Hematopoietic multipotent progenitor cell (in vitro differentiated cells): Measurements from ENCODE around the gene POU3F3. TPM values are rescaled to one million over a fixed set of nuclear protein-coding genes. Genes with fewer than 3 reads are reported as not detected.

Experiments used
- DNase-seq, 3 donors: peaks; one replicate each; pipeline ENCODE4 v3.0.0-alpha.2; 2011 to 2015; ENCODE audit warnings: low read depth in 2 of 3, low spot score in 2 of 3
- total RNA-seq: library from RNA; depleted of rRNA; stranded (reverse); fragments of >200 nt; gene quantifications from one replicate; pipeline ENCODE4 v1.2.3, GENCODE V29; 2012

The POU3F3 gene
- total RNA-seq, 1 donor, result not detected

DNA sequence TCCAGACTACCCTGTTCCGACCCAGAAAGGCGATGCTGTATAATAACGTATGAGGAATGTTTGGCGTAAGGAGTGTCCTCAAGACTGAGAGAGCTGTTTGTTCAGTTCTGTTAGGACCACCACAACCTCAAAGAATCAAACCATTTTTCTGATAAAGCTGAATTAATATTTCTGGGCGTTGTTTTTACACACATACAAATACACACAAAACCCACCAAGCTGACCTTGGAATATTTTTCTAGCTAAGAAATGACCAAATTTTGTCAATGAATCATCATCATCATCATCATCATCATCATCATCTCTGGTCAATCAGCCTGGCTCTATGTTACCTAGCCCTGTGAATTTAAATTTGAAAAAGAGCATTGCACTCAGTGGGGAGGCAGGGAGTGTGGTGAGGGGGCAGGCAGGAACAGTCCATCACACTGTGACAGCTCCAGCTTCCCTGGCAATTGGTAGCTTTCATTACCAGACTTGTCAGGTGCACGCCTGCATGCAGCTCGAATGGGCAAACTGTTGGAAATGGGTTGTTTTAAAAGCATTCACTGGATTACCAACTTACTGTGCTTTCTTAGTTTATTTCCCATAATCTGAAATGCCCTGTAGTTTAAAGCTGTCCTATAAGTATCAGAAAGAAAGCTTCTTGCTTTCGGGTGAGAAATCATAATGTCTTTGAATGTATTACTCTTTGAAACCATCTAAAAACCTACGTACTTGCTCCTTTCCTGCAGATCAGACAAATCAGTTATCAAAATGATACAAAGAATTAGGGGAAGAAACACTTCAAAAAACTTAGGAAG, 6.9 kb upstream of the POU3F3 start:
- DNase-seq, result no peak

DNA sequence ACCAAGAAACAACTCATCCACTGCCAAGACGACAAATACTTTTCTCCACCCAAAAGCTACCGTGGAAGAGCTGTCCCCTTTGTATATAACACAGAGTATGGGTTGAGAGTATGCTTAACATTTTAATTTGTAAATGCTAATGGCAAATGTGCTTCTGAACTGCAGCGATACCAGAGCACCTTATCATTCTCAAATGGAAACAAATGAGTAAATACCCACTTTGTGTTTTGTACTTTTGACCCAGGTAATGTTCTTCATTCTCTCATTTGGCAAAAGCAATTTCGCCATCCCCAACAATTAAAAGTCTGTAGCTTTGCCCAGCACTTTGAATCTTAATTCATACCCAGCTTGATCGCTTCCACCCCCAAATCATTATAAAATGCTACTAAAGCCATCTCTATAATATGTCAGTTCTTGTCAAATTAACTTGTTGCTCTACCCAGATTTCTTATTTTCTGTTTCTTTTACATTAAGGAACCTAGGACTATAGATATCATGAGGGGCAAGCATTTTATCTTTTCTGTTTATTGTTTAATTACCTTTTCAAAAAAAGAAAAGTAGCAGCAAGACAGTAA, 6.2 kb upstream of the POU3F3 start:
- DNase-seq, result peak in 1 of 3 donors; percentile 12

DNA sequence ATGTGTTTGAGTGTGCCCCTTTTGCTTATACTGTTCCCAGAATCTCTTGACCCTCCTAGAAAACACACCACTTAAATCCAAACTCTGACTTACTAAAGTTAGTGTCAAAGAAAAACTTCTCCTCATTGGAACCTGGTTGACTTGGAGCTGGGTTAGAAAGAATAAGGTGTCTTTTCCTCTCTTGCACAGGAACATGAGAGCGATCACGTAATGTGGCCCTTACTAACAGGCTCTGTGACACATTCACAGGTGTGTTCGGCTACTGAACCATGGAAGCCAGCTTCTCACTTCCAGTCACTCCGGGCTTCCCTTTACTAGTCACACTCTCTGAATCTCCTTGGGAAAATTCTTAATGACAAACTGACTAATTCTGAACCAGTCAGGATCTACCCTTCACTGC, 5.4 kb upstream of the POU3F3 start:
- no peak for DNase-seq

DNA sequence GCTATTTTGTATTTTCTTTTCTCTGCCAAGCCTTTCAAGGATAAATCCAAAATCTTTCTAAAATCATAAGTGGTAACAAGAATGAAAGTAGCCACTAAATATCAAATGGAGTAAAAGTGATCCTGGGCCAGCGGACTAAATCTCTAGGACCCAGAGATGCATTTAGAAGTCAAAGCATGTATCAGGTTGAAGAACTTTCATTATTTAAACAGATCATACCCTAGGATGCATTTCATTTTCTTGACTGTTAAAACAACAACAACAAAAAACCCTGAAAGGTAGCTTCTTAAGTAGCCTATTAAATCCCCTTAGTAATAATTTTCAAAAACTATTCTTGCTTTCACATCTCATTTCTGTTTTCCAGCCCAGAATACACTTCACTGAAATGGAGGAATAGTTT, 4.8 kb upstream of the POU3F3 start:
- peak in 1 of 3 donors; percentile 17 for DNase-seq

DNA sequence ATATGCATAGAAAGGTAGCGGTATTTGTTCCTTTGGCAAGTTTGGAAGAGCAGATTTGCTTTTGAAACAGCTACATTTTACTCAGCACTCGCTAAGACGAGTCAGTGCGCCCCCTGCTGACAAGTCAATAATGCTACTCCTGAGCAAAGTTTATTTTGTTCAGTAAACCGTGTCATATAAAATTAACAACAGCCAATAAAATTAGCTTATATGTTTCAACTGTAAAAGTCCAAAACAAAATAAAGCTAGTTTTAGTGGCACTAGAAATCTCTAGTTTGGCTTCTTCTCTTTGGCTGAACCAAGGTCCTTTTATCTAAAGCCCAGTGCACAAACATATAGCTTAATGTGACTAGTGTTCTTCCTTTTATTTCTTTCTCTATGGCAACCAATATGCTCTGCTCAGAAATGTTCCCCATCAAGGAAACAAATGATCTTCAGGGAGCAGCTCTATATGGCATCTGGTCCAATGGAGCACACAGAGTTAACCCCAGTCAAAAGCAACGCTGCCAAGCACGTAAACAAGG, 4.2 kb upstream of the POU3F3 start:
- peak in 2 of 3 donors; percentile 79 to 87 for DNase-seq

DNA sequence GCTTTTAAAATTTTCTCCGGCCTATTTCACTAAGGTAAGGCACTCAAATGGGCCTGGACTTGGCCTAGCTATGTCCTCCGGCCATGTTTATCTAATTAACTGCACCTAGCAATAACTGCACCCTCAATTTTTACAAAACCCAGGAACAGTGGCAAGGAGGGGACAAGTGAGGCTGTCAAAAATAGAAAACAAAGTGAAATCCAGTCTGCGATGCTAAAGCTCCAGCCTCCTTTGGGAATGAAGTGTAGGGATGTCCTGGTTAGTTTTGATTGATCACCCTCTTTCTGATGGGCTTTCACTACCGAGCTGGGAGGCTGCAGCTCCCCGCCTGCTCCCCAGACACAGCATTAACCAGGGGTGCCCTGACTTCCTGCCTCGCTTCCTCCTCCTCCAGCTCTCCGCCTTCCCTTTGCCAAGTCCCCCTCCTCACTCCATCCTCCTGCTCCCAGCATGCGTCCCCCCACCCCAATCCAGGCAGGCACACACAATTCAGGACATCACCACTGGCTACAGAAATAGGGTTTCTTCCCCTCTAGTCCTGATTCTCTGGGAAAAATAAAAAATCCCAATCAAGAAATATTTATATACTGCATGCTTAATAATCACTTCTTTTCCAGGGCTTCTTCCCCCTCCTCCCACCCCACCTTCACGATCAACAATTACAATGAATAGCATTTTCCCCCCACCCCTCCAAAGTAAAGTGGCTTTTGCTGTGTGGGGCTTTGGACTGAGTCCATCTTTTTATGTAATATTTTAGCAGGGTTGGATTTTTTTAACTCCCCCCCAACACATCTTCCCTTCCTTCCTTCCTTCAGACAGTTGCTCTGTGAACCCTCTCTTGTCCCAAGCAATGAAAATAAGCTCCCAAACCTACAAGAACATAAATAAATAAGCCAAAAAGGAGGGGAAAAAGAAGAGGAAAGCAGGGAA, 3.3 kb upstream of the POU3F3 start:
- peak in 1 of 3 donors; percentile 13 for DNase-seq

DNA sequence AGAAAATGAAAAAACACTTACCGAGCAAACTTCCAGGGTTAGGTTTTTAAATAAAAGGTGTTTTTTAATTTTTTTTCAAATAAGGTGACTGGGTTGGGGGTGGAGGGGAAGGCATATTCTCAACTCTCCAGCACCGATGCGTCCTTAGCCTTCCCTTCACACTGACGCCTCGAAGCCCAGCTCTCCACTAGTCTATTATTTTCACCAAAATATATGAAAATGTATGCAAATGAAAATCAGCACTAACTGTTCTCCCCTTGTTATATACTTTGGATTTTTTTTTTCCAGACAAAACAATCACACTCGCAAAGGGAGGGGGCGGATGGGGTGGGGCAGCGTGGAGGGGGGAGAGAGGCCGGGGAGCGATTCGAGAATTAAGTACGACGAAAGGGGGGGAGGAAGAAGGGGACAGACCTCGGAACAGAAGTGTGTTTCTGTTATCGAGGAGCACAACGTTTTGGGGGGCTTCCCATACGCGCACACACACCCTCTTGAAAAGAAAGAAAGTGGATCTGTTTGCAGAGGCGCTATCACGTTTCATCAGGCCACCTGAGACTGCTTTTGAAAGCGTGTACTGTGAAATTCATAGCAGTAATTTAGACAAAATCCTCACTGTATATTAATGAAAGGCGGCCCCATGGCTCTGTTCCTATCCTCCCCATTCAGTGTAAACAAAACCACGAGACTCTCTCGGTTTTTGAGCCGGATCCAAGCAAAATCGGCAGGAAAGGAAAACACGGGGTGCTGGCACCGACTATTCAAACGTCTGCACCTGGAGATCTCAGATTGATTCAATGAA, 2.4 kb upstream of the POU3F3 start:
- DNase-seq, result peak in 1 of 3 donors; percentile 39

DNA sequence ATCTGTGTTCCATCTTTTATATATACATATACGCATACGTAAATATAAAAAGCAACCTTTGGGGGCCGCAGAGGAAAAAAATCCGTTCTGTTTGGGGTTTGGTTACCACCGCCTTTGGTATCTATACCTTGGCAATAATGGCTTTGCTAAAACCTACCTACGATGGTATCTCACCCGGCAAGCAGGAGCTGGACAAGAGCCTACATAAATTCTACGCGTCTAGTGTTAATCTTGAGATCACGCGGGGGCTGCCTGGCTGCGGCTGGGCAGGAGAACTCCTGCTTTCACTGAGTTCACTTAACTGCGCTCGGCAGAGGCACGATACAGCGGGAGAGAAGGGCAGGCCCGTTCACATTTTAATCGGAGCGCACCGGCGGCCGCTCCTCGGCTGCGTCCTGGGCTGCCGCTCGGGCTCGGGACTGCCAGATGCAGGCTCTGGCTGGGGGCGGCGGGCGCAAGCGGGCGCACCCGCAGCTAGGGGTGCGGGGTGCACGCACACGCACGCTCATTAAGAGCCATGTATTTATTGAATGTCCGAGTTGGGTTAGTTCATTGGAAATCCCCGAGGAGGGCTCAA, 1.7 kb upstream of the POU3F3 start:
- DNase-seq, result peak in 1 of 3 donors; percentile 48

DNA sequence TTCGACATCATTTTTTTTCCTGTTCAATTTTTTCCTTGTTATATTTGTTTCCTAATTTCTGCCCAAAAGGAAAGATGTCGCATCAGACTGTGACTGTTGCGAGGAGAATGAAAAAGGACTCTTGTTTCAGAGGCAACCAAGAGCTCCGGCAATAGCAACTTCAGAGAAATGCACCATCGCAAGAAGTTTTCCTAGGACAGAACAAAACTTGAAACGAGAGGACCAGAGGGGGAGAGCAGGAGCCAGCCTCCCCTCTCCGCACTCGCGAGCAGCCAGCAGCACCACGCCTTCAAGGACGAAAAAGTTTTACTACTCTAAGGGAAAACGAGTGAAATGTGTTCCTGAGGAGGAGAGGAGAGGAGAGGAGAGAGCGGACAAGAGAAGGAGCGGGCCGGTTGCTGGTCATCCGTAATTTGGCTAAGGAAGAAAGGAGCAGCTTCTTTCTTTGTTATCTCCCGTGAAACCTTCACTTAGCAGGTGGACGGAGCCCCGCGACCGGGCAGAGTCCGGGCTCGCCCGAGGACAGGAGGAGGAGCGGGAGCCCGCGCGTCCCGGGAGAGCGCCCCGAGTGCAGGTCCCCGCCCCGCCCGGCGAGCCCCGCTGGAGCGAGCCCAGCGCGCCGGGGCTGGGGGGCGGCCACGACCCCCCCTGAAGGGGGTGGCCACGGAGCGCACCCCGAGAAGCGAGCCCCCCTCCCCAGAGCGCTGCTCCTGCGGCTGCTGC, 744 bp downstream of the POU3F3 start:
- no peak for DNase-seq

DNA sequence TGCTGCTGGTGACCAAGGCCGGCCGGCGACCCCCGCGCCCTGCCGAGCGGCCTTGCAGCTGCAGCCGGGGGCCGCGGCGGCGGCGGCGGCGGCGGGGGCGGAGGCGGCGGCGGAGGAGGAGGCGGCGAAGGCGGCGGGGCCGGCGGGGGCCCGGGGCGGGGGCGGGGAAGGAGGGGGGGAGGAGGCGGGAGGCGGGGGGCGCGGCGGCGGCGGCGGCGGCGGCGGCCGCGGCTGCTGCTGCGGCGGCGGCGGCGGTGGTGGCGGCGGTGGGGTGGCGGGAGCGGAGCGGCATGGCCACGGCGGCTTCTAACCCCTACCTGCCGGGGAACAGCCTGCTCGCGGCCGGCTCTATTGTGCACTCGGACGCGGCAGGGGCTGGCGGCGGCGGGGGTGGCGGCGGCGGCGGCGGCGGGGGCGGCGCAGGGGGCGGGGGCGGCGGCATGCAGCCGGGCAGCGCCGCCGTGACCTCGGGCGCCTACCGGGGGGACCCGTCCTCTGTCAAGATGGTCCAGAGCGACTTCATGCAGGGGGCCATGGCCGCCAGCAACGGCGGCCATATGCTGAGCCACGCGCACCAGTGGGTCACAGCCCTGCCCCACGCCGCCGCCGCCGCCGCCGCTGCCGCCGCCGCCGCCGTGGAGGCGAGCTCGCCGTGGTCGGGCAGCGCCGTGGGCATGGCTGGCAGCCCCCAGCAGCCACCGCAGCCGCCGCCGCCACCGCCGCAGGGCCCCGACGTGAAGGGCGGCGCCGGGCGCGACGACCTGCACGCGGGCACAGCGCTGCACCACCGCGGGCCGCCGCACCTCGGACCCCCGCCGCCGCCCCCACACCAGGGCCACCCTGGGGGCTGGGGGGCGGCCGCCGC, 1.5 kb downstream of the POU3F3 start:
- no peak for DNase-seq

DNA sequence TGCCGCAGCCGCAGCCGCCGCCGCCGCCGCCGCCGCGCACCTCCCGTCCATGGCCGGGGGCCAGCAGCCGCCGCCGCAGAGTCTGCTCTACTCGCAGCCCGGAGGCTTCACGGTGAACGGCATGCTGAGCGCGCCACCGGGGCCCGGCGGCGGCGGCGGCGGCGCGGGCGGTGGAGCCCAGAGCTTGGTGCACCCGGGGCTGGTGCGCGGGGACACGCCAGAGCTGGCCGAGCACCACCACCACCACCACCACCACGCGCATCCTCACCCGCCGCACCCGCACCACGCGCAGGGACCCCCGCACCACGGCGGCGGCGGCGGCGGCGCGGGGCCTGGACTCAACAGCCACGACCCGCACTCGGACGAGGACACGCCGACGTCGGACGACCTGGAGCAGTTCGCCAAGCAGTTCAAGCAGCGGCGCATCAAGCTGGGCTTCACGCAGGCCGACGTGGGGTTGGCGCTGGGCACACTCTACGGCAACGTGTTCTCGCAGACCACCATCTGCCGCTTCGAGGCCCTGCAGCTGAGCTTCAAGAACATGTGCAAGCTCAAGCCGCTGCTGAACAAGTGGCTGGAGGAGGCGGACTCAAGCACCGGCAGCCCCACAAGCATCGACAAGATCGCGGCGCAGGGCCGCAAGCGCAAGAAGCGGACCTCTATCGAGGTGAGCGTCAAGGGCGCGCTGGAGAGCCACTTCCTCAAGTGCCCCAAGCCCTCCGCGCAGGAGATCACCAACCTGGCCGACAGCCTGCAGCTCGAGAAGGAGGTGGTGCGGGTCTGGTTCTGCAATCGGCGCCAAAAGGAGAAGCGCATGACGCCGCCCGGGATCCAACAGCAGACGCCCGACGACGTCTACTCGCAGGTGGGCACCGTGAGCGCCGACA, 2.4 kb downstream of the POU3F3 start:
- peak in 1 of 3 donors; percentile 60 for DNase-seq

DNA sequence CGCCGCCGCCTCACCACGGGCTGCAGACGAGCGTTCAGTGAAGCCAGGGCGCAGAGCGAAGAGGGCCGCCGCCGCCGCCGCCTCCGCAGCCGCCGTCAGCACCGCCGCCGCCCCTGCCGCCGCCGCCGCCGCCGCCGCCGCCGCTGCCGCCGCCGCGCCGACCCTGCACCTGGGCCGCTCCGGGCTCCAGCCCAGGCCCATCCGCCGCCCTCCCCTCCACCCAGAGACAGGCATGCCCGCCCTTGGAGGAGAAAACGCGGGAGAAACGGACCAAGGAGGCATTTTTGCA, 3.0 kb downstream of the POU3F3 start:
- DNase-seq, result no peak

DNA sequence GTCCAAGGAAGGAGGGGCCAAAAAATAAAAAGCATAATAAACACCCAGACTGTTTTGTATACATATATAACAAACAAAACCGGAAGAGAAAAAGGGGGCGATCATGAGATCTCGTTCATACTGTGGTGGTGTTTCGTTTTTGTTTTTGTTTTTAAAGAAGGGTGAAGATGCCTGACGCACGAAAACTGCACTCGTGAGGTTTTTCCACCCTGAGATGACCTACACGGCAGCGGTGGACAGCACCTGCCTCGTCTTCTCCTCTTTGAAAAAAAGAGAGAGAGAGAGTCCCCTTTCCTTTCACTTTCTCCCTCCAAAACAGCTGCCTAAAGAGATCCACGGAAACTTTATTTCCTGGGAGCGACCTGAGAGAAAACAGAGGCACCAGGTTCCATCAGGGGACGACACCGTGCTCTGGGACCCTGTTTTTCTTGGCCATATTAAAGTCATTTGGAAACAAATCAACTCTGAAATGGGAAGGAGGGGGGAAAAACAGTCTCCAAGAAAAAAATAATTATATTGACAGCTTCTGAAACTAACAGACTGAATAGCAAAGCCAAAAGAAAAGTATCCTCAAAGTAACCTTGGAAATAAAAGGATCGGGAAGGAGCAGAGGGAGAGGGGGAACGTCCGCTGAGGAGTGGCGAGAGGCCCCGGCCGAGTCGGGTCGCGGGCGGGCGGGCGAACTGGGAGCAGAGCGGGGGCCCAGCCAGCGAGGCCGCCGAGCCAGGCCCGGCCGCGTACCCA, 3.5 kb downstream of the POU3F3 start:
- peak in 1 of 3 donors; percentile 37 for DNase-seq

DNA sequence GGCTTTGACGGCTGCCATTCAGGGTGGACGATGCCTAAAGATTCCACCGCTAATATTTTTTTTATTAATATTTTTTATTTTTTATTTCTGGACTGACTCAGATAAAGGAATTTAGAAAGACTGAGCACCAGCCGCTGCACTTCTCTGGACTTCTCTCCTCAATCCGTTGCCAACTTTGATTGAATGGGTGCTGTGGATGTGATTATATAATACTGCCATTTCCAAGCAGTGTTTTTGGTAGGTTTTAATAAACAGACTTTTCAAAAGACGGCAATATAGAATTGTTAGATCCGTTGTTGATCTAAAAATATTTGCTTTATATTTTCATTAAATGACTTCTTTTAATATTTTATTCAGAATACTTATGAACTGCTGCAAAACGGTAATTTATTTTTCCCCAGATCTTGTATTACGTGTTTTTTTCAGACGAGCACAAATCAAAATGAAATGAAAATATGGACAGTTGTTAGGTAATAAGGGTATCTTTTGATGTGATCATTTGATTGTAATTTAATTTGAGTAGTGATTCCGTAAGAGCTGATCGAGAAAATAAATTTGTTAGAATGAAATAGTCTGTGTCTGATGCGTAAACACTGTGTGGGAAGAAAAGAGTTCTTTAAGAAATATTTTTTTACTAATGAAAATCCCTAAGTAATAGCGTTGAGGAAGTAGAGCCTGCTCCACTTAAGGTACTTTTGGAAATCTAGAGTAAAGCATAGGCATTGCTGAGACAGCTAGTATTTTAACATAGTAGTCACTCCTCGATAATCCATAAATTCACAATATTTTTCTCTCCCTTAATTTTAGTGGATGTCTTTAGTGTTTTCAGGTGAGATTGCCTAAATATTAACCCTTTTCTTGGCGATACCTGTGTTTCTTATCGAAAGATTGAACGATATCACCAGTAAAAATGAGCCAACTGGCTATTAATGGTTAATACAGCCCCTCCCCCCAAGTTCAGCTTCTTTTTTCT, 4.4 kb downstream of the POU3F3 start:
- DNase-seq, result peak in 1 of 3 donors; percentile 55

DNA sequence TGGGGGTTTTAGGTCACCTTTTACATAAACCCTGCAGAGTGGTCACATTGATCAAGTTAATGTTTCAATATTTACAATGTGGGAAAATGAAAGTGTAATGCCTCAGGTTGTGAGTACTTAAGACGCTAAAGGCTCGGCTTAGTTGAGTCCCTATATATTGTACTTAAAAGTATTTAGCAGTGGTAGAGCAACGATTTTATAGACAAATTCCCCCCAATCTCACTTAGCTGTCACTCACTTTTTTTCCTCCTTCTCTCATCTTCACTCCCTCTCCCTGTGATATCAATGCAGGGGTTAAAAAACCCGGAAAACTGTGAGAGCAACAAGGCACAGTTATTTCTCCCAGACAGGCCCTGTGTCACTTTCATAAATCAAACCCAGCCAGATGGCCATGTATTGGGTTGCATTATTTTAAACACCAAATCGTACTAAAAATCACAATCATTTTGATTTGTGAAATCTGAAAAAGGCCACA, 5.4 kb downstream of the POU3F3 start:
- peak in 1 of 3 donors; percentile 34 for DNase-seq
